PFSK-1 (cell line): ENCODE data around the gene ZNF17.

Source experiments
- FOXP2 ChIP-seq: optimal IDR thresholded peaks from 2 replicates; pipeline ENCODE3; 2011; ENCODE audit warnings: borderline replicate concordance, control low read depth, inconsistent platforms; ENCODE audit not compliant: insufficient read depth; ENCODE audit errors: extremely low read length, extremely low read depth
- POLR2AphosphoS5 ChIP-seq: IDR thresholded peaks from 2 replicates; pipeline ENCODE4 v1.6.1; 2012; ENCODE audit warnings: low read depth, mild to moderate bottlenecking, control low read depth, low read length, moderate library complexity
- SIN3A ChIP-seq: IDR thresholded peaks from 2 replicates; pipeline ENCODE4 v1.6.1; 2012; ENCODE audit warnings: mild to moderate bottlenecking, low read length, moderate library complexity, borderline replicate concordance; ENCODE audit not compliant: insufficient read depth
- TAF1 ChIP-seq: IDR thresholded peaks from 2 replicates; pipeline ENCODE4 v1.6.1; 2012; ENCODE audit warnings: low read length, control low read depth, borderline replicate concordance; ENCODE audit not compliant: insufficient read depth
- TF ChIP-seq, protein P1 (sequence below), 2 experiments: IDR thresholded peaks; 2 replicates each; pipeline versions ENCODE4 v1.6.1 to v1.8.0; 2011 to 2012; ENCODE audit warnings: low read depth in 2 of 2, low read length in 2 of 2, control low read depth in 1 of 2, inconsistent platforms in 1 of 2, mild to moderate bottlenecking in 1 of 2, moderate library complexity in 1 of 2; ENCODE audit not compliant: insufficient read depth in 1 of 2

Gene ZNF17

DNA sequence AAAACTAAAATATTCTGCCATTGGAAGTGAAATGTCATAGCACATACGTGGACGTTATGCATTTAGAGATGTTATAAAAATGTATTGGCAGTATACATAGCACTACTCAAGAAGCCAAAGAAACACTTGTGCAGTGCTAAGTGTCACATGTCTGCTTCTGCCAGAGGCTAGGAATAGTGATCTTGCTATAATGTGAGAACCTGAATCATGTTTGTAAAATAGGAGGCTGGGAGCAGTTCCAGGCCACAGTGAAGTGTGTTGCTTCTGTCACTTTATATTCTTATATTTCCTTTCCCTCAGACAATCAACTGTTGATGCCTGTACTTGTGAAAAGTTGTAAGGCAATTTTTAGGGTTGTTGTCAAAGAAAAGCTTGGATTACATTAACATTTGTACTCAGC lies 44.2 kb upstream of the ZNF17 start:
- TF ChIP-seq FOXP2: no peak
- no peak for TF ChIP-seq TAF1
- no peak for TF ChIP-seq POLR2AphosphoS5
- no peak for TF ChIP-seq SIN3A
- TF ChIP-seq, protein P1, sequence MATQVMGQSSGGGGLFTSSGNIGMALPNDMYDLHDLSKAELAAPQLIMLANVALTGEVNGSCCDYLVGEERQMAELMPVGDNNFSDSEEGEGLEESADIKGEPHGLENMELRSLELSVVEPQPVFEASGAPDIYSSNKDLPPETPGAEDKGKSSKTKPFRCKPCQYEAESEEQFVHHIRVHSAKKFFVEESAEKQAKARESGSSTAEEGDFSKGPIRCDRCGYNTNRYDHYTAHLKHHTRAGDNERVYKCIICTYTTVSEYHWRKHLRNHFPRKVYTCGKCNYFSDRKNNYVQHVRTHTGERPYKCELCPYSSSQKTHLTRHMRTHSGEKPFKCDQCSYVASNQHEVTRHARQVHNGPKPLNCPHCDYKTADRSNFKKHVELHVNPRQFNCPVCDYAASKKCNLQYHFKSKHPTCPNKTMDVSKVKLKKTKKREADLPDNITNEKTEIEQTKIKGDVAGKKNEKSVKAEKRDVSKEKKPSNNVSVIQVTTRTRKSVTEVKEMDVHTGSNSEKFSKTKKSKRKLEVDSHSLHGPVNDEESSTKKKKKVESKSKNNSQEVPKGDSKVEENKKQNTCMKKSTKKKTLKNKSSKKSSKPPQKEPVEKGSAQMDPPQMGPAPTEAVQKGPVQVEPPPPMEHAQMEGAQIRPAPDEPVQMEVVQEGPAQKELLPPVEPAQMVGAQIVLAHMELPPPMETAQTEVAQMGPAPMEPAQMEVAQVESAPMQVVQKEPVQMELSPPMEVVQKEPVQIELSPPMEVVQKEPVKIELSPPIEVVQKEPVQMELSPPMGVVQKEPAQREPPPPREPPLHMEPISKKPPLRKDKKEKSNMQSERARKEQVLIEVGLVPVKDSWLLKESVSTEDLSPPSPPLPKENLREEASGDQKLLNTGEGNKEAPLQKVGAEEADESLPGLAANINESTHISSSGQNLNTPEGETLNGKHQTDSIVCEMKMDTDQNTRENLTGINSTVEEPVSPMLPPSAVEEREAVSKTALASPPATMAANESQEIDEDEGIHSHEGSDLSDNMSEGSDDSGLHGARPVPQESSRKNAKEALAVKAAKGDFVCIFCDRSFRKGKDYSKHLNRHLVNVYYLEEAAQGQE (IDR thresholded peaks at IDR 0.05; ENCODE audit: insufficient read depth in 1 of 2, low read depth in 2 of 2, low read length in 2 of 2): no peak

DNA sequence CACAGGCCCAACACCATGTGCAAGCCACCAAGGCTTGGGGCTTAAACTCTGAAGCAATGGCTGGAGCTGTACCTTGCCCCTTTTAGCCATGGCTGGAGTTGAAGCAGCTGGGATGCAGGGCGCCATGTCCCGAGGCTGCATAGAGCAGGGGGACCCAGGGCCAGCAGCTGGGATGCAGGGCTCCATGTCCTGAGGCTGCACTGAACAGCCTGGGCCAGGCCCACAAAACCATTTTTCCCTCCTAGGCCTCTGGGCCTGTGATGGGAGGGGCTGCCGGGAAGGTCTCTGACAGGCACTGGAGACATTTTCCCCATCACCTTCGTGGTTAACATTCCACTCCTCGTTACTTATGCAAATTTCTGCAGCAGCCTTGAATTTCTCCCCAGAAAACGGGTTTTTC lies 36.8 kb upstream of the ZNF17 start:
- TF ChIP-seq TAF1 (no peak), FOXP2 (no peak), POLR2AphosphoS5 (no peak), SIN3A (no peak)
- TF ChIP-seq, protein P1 (IDR thresholded peaks at IDR 0.05; ENCODE audit: insufficient read depth in 1 of 2, low read depth in 2 of 2, low read length in 2 of 2): no peak

DNA sequence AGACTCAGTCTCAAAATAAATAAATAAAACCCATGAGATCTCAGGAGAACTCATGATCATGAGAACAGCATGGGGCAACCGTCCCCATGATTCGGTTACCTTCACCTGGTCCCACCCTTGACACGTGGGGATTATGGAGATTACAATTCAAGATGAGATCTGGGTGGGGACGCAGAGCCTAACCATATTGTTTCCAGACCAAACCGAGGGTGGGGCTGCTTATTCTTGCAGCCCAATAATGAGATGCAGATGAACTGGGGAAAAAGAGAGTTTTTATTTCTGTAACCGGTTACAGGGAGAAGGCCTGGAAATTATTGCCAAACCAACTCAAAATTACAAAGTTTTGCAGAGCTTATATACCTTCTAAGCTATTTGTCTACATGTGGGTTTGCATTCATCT lies 34.8 kb upstream of the ZNF17 start:
- TF ChIP-seq SIN3A (no peak), TAF1 (no peak), FOXP2 (no peak), POLR2AphosphoS5 (no peak)
- TF ChIP-seq, protein P1 (IDR thresholded peaks at IDR 0.05; ENCODE audit: insufficient read depth in 1 of 2, low read depth in 2 of 2, low read length in 2 of 2): no peak

DNA sequence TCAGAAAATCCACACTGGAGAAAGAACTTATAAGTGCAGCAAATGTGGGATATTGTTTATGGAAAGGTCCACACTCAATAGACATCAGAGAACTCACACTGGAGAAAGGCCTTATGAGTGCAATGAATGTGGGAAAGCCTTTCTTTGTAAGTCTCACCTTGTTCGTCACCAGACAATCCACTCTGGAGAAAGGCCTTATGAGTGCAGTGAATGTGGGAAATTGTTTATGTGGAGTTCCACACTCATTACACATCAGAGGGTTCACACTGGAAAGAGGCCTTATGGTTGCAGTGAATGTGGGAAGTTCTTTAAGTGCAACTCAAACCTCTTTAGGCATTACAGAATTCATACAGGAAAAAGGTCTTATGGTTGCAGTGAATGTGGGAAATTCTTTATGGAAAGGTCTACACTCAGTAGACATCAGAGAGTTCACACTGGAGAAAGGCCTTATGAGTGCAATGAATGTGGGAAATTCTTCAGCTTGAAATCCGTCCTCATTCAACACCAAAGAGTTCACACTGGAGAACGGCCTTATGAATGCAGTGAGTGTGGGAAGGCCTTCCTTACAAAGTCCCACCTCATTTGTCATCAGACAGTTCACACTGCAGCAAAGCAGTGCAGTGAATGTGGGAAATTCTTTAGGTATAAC lies 33.3 kb upstream of the ZNF17 start:
- TF ChIP-seq, protein P1 (IDR thresholded peaks at IDR 0.05; ENCODE audit: insufficient read depth in 1 of 2, low read depth in 2 of 2, low read length in 2 of 2): no peak
- TF ChIP-seq POLR2AphosphoS5 (no peak), TAF1 (no peak)

DNA sequence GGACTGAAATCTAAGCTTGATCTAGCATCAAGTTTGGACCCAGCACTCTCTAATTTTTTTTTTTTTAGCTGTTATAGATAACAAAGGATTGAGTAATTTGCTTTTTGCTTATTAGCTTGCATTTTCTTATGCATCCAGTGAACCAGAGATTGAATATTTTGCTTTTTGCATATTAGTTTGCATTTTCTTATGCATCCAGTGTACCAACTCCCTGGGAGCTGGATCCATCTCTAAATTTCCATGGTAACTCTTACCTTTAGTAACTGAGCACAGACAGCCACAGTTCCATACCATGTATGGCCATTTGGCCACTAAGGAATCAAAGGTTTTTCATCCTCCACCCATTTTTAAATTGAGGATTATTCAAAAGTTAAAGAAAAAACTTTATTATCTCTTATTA lies 30.0 kb upstream of the ZNF17 start:
- no peak for TF ChIP-seq POLR2AphosphoS5
- TF ChIP-seq, protein P1 (IDR thresholded peaks at IDR 0.05; ENCODE audit: insufficient read depth in 1 of 2, low read depth in 2 of 2, low read length in 2 of 2): no peak
- TF ChIP-seq TAF1: no peak
- no peak for TF ChIP-seq SIN3A
- no peak for TF ChIP-seq FOXP2
